ENCODE results near the gene RBMS1.

RBMS1 gene

GRCh38 chr2:160223560-160223959, 270.0 kb downstream of the RBMS1 start:
- DNase-seq (ENCODE audit: low read depth in 1 of 2, low spot score in 1 of 2), result no peak
- no peak for TF ChIP-seq CTCF (IDR thresholded peaks at IDR 0.05; ENCODE audit: insufficient read depth, low read length)
- no peak for TF ChIP-seq REST (IDR thresholded peaks at IDR 0.05; ENCODE audit: insufficient replicate concordance, low read depth)
- no peak for TF ChIP-seq SPI1 (IDR thresholded peaks at IDR 0.05; ENCODE audit: borderline replicate concordance, low read depth)
- no peak overlapping the region for H3K4me3 ChIP-seq (replicated peaks; ENCODE audit: insufficient read depth, low read length)
- peaks cover 1% of the 10 kb centered on the region for H3K27me3 ChIP-seq (ENCODE audit: insufficient read depth, poor library complexity, severe bottlenecking)
- no peak overlapping the region for H3K27ac ChIP-seq (replicated peaks)

- H3K27ac ChIP-seq (replicated peaks), result no peak overlapping the region
These were observed 270.9 kb downstream of the RBMS1 start for GRCh38 chr2:160222546-160223283.

More at GRCh38 chr2:160222546-160223283, 270.9 kb downstream of the RBMS1 start:
- no peak for TF ChIP-seq REST (IDR thresholded peaks at IDR 0.05; ENCODE audit: insufficient replicate concordance, low read depth)
- no peak for TF ChIP-seq SPI1 (IDR thresholded peaks at IDR 0.05; ENCODE audit: borderline replicate concordance, low read depth)
- TF ChIP-seq POLR2AphosphoS5 (IDR thresholded peaks at IDR 0.05; ENCODE audit: low read depth), result no peak
- no peak for TF ChIP-seq CTCF (IDR thresholded peaks at IDR 0.05; ENCODE audit: insufficient read depth, low read length)
- no peak for TF ChIP-seq GABPA (IDR thresholded peaks at IDR 0.05; ENCODE audit: low read depth)
- no peak overlapping the region for H3K4me3 ChIP-seq (replicated peaks; ENCODE audit: insufficient read depth, low read length)
- no peaks in the 10 kb centered on the region for H3K27me3 ChIP-seq (ENCODE audit: insufficient read depth, poor library complexity, severe bottlenecking)
- no peak for DNase-seq (ENCODE audit: low read depth in 1 of 2, low spot score in 1 of 2)

All from HL-60 (cell line).